Kidney glomerular epithelial cell (primary cell): ENCODE measurements around the gene CD63.
A peak's percentile ranks its signal among the peaks of the same experiment; 100 is the strongest.
"Not testable (repeated sequence)": the region's sequence is repeated elsewhere in the genome, so short reads cannot be mapped to it uniquely, and the experiment has no call there.

ENCODE experiments used
- DNase-seq: peaks from one replicate; lab custom pipeline; 2025; lab: John Stamatoyannopoulos, UW

Gene CD63, protein sequence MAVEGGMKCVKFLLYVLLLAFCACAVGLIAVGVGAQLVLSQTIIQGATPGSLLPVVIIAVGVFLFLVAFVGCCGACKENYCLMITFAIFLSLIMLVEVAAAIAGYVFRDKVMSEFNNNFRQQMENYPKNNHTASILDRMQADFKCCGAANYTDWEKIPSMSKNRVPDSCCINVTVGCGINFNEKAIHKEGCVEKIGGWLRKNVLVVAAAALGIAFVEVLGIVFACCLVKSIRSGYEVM

GRCh38 chr12:55728939-55729818 is at the start of gene CD63:
CD63 (minus strand) TSS chr12:55729009; CDS start chr12:55728341, 668 bp downstream.
- peak; percentile 89 for DNase-seq

- no peak for DNase-seq
Observed at GRCh38 chr12:55777856-55778255, 49.0 kb upstream of the CD63 start.

GRCh38 chr12:55771736-55772135 is 42.9 kb upstream of the CD63 start:
- no peak for DNase-seq

DNA sequence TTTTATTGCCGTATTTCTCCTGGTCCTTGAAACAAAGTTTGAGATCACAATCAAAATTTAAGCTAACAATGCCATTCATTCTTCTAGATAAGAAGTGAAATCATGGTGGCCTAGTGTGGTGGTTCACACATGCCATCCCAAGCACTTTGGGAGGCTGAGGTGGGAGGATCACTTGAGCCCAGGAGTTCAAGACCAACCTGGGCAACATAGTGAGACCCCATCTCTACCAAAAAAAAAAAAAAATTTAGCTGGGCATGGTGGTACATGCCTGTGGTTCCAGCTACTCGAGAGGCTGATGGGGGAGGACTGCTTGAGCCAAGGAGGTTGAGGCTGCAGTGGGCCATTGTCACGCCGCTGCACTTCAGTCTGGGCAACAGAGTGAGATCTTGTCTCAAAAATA is 38.3 kb upstream of the CD63 start:
- DNase-seq = no peak

DNA sequence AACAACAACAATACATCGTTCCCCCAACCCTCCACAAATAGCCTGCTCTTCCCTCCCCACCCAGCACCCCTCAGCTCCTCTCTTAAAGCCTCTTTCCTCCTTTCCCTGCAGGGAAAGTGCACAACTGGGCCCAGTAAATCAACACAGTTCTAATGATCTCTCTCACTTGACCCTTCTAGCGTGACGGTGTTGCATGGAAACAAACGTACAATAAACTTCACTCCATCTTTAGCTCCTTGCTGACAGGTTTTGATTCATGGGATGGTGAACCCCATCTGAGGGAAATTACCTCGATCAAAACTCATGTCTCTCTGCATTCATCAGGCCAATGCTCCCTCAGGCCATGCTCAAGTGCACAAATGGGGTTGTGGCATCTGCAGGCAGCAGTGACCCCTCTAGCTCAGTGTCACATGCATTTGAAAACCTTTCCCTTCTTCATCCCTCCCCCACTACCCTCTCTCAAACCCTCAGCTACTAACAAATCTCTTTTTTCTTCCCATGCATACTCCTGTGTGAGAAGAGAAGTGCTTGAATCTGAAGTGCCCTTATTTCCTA is 37.0 kb upstream of the CD63 start:
- no peak for DNase-seq

DNA sequence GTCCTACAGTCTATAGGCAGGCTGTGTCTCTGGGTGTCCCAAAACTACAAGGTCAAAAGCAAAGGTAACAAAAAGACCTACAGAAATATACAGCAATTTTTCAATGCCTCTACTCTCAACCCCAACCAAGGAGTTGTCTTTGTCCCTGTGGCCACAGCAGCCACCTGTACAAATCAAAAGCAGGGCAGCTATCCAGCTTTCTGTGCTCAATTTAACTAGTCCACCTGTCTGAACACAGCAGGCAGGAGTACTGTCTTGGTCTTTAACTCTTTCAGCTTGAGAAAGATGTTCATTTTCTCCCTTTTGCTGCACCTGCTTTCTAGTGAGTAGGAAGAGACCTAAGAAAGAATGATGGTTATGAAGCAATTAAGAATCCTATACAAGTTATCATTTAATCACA is 33.8 kb upstream of the CD63 start:
- no peak for DNase-seq

DNA sequence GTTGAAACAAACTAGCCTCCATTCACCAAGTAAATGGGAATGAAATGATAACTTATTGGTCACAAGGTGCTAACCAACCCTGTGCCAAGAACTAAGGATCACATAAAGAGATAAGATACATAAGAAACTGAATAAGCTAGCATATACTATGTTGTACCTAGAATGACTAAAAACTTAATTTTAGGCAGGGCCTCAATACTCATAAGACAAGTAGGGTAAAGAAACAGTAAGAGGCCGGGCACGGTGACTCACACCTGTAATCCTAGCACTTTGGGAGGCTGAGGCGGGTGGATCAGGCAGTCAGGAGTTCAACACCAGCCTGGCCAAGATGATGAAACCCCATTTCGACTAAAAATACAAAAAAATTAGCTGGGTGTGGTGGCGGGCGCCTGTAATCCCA is 31.9 kb upstream of the CD63 start:
- no peak for DNase-seq

GRCh38 chr12:55758575-55758974 is 29.8 kb upstream of the CD63 start:
- not testable (repeated sequence) for DNase-seq

GRCh38 chr12:55757701-55758100 is 28.9 kb upstream of the CD63 start:
- DNase-seq = no peak

- no peak for DNase-seq
Observed at GRCh38 chr12:55755246-55755645, 26.4 kb upstream of the CD63 start.

- no peak for DNase-seq
Observed at GRCh38 chr12:55748230-55748993, 19.6 kb upstream of the CD63 start.

DNA sequence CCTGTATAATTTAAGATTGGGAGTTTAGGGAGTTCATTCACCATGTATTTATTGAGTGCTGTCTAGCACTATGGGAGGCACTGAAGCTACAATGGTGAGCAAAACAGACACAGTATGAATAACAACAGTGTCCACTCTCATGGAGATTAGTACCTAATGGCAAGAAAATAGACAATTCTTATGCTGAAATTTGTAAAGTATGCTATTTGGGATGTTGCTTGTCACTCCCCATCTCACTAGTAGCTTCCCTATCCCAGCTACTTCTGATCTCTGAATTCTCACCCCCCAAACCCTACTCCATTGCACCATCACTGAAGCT is 18.1 kb upstream of the CD63 start:
- no peak for DNase-seq

DNA sequence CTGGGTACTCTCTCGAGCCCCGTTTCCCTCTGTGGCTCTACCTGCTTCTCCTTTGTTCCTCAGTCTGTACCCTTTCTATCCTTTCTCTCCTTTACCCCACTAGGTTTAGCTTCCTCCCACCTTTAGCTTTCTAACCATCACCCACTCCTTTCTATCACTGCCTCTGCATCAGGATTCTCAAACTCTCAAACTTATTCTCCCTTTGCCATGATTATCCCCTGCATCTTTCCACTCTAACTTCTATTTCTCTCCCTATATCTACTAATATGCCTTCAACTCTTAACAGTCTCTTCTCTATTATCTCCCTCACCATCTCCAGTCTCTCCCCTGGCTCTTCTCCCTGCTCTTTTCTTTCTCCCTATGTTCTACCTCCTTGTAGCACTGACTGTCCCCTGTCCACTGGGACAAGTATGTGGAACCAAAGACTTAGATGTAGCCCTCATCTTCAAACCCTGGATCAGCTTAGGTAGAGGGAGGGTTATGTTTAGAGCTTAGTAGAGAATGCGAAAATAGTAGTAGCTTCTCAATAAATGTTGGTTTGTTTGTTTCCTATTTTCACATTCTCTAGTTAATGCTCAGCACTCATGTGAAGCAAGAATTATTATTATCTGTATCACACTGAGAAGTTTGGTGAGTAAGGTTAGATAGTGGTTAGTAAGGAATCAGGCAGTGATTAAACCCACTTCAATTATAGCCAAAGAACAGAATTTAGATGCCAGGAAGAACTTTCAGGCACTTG is 17.5 kb upstream of the CD63 start:
- no peak for DNase-seq

GRCh38 chr12:55745361-55746173 is 16.8 kb upstream of the CD63 start:
- no peak for DNase-seq

DNA sequence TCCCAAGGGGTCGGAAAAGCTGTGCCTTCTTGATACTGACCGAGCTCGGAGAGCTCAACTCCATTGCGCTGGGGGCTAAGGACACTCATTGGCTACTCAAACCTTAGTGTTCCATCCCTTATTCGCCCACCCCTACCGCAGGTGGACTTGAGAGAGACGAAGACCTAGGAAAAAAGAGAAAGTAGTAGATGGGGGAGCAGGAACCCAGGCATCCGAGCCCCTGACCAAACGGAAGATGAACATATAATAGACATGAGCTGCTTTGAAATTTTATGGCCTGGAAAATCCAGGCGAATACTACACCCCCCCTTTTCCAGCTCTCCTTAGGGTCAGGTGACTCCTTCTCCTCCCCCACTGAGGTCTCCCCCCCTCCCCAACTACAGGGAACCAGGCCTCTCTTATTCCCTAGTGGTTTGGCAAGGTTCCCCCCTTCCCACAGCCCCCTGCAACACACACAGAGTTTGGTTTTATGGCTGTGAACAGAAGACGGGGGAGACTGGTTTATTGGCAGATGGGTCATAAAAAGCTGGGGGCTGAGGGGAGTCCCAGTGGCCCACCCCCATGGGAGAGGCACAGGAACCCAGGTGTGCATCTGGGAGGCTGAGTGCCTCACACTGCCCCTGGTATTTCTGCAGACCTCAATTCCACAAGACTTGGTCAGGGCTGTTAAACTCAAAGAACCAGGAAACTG is 15.7 kb upstream of the CD63 start:
- DNase-seq = no peak

GRCh38 chr12:55743406-55744339 is 14.9 kb upstream of the CD63 start:
- DNase-seq = peak; percentile 48

GRCh38 chr12:55742719-55743405 is 14.1 kb upstream of the CD63 start, which contains the start of gene GDF11:
GDF11 (plus strand) TSS chr12:55743122; CDS start chr12:55743317, 195 bp downstream.
- DNase-seq = peak; percentile 48

GRCh38 chr12:55741931-55742680 is 13.3 kb upstream of the CD63 start:
- DNase-seq = no peak
